ENCODE results near the gene F10.

DNA sequence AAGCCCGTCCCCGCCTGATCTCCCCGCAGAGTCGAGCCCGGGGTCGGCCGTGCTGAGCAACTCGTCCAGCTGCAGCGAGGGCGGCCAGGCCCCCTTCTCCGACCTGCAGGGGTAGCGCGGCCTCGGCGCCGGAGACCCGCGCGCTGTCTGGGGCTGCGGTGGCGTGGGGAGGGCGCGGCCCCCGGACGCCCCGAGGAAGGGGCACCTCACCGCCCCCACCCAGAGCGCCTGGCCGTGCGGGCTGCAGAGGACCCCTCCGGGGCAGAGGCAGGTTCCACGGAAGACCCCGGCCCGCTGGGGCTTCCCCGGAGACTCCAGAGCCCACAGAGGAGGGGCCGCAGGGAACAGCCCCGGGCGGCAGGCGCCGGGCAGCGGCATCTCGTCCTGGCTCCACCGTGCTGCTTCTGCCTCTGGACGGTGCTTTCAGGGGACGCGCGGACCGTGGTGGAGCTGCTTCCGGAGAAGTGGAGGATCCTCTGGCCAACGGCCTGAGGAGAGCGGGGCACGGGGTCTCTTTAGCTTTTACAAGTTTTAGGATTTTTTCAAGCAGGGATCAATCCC is 25.8 kb upstream of the F10 start:
- TF ChIP-seq, protein P1, sequence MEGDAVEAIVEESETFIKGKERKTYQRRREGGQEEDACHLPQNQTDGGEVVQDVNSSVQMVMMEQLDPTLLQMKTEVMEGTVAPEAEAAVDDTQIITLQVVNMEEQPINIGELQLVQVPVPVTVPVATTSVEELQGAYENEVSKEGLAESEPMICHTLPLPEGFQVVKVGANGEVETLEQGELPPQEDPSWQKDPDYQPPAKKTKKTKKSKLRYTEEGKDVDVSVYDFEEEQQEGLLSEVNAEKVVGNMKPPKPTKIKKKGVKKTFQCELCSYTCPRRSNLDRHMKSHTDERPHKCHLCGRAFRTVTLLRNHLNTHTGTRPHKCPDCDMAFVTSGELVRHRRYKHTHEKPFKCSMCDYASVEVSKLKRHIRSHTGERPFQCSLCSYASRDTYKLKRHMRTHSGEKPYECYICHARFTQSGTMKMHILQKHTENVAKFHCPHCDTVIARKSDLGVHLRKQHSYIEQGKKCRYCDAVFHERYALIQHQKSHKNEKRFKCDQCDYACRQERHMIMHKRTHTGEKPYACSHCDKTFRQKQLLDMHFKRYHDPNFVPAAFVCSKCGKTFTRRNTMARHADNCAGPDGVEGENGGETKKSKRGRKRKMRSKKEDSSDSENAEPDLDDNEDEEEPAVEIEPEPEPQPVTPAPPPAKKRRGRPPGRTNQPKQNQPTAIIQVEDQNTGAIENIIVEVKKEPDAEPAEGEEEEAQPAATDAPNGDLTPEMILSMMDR (conservative IDR thresholded peaks at IDR 0.05; ENCODE audit: low read length), result no peak
- TF ChIP-seq EZH2phosphoT487 (IDR thresholded peaks at IDR 0.05; ENCODE audit: borderline replicate concordance), result no peak
